H9 (cell line): ENCODE data around the gene ELOVL6. TPM values are rescaled to one million over a fixed set of nuclear protein-coding genes. Genes with fewer than 3 reads are reported as not detected.

ENCODE experiments used
- DNase-seq: peaks from one replicate; pipeline ENCODE4 v3.0.0-alpha.2; 2017
- H2AFZ ChIP-seq: one replicate; pipeline ENCODE4 v1.6.1; 2013; ENCODE audit warnings: mild to moderate bottlenecking, low read length, control low read depth, moderate library complexity
- H2AK5ac ChIP-seq: 2 replicates; pipeline ENCODE4 v1.6.1; 2013; ENCODE audit warnings: low read length, control low read depth, mixed read lengths; ENCODE audit not compliant: insufficient read length
- H2BK120ac ChIP-seq: one replicate; pipeline ENCODE4 v1.6.1; 2013; ENCODE audit warnings: low read depth, mild to moderate bottlenecking, low read length, control low read depth, inconsistent platforms; ENCODE audit not compliant: poor library complexity, severe bottlenecking
- H2BK12ac ChIP-seq: 2 replicates; pipeline ENCODE4 v1.6.1; 2013; ENCODE audit warnings: low read length, control low read depth, mixed read lengths, low read depth; ENCODE audit not compliant: insufficient read length
- H2BK15ac ChIP-seq: 2 replicates; pipeline ENCODE4 v1.6.1; 2013; ENCODE audit warnings: low read depth, low read length, control low read depth
- H2BK20ac ChIP-seq: one replicate; pipeline ENCODE4 v1.6.1; 2013; ENCODE audit warnings: low read depth, mild to moderate bottlenecking, low read length, control low read depth, inconsistent platforms; ENCODE audit not compliant: poor library complexity, severe bottlenecking
- H2BK5ac ChIP-seq: 2 replicates; pipeline ENCODE4 v1.6.1; 2013; ENCODE audit warnings: low read length, control low read depth, mixed read lengths; ENCODE audit not compliant: insufficient read length
- H3K14ac ChIP-seq: 2 replicates; pipeline ENCODE4 v1.6.1; 2013; ENCODE audit warnings: low read length, control low read depth; ENCODE audit not compliant: insufficient read depth
- H3K18ac ChIP-seq: 2 replicates; pipeline ENCODE4 v1.6.1; 2013; ENCODE audit warnings: low read depth, mild to moderate bottlenecking, mixed read lengths, low read length, control low read depth; ENCODE audit not compliant: insufficient read length
- H3K23ac ChIP-seq: 2 replicates; pipeline ENCODE4 v1.6.1; 2013; ENCODE audit warnings: low read length, control low read depth, mixed read lengths, low read depth; ENCODE audit not compliant: insufficient read length
- H3K23me2 ChIP-seq: 2 replicates; pipeline ENCODE4 v1.6.1; 2013; ENCODE audit warnings: low read depth, mild to moderate bottlenecking, mixed read lengths, low read length, control low read depth; ENCODE audit not compliant: insufficient read length, poor library complexity, severe bottlenecking
- H3K27ac ChIP-seq: 2 replicates; pipeline ENCODE4 v1.5.1; 2013; ENCODE audit warnings: low read length, control low read depth, mixed read lengths, low read depth; ENCODE audit not compliant: insufficient read length
- H3K27me3 ChIP-seq: 2 replicates; pipeline ENCODE4 v1.6.1; 2013; ENCODE audit warnings: low read length, control low read depth, inconsistent platforms; ENCODE audit not compliant: insufficient read depth
- H3K4ac ChIP-seq: 2 replicates; pipeline ENCODE4 v1.6.1; 2013; ENCODE audit warnings: low read depth, mild to moderate bottlenecking, control low read depth, inconsistent platforms, low read length, moderate library complexity
- H3K4me1 ChIP-seq: 2 replicates; pipeline ENCODE4 v1.6.1; 2013; ENCODE audit warnings: low read length, control low read depth, inconsistent platforms; ENCODE audit not compliant: insufficient read depth
- H3K4me2 ChIP-seq: 2 replicates; pipeline ENCODE4 v1.6.1; 2013; ENCODE audit warnings: low read length, control low read depth, mixed read lengths; ENCODE audit not compliant: insufficient read length, insufficient read depth
- H3K56ac ChIP-seq: 2 replicates; pipeline ENCODE4 v1.6.1; 2013; ENCODE audit warnings: low read depth, mild to moderate bottlenecking, mixed read lengths, low read length, control low read depth; ENCODE audit not compliant: insufficient read length
- H3K79me1 ChIP-seq: 2 replicates; pipeline ENCODE4 v1.6.1; 2013; ENCODE audit warnings: low read depth, mild to moderate bottlenecking, moderate library complexity, low read length, control low read depth, inconsistent platforms; ENCODE audit not compliant: insufficient read depth, poor library complexity, severe bottlenecking
- H3K79me2 ChIP-seq: 2 replicates; pipeline ENCODE4 v1.6.1; 2013; ENCODE audit warnings: low read length, control low read depth, inconsistent platforms; ENCODE audit not compliant: insufficient read depth
- H3K9ac ChIP-seq: 2 replicates; pipeline ENCODE4 v1.6.1; 2013; ENCODE audit warnings: low read length, control low read depth, mixed read lengths; ENCODE audit not compliant: insufficient read length; ENCODE audit errors: extremely low read depth
- H3K9me3 ChIP-seq: one replicate; pipeline ENCODE4 v1.6.1; 2013; ENCODE audit warnings: low read depth, low read length, inconsistent platforms; ENCODE audit not compliant: control insufficient read depth
- H3T11ph ChIP-seq: one replicate; pipeline ENCODE4 v1.6.1; 2013; ENCODE audit warnings: mild to moderate bottlenecking, low read length, control low read depth, inconsistent platforms
- H4K20me1 ChIP-seq: one replicate; pipeline ENCODE4 v1.6.1; 2013; ENCODE audit not compliant: control insufficient read depth, insufficient read length, insufficient read depth
- H4K5ac ChIP-seq: 2 replicates; pipeline ENCODE4 v1.6.1; 2013; ENCODE audit warnings: low read depth, mild to moderate bottlenecking, mixed read lengths, low read length, control low read depth; ENCODE audit not compliant: insufficient read length
- H4K8ac ChIP-seq: replicated peaks from 2 replicates; pipeline ENCODE4 v1.6.1; 2013; ENCODE audit warnings: low read length, control low read depth, mixed read lengths, low read depth; ENCODE audit not compliant: insufficient read length
- H4K91ac ChIP-seq: 2 replicates; pipeline ENCODE4 v1.6.1; 2013; ENCODE audit warnings: low read depth, mild to moderate bottlenecking, moderate library complexity, mixed read lengths, low read length, control low read depth; ENCODE audit not compliant: insufficient read length
- H3K27ac Mint-ChIP-seq, 3 experiments: 2 replicates in 2 of 3; 3 replicates in 1 of 3; pipeline ENCODE4 v1.8.0; 2020 to 2021; ENCODE audit warnings: mixed read lengths in 3 of 3, mild to moderate bottlenecking in 1 of 3, moderate library complexity in 1 of 3
- H3K27me3 Mint-ChIP-seq: 2 replicates; pipeline ENCODE4 v1.8.0; 2021; ENCODE audit warnings: low read depth, mild to moderate bottlenecking, moderate library complexity, mixed read lengths
- H3K36me3 Mint-ChIP-seq, 3 experiments: 2 replicates in 2 of 3; 3 replicates in 1 of 3; pipeline ENCODE4 v1.8.0; 2020 to 2021; ENCODE audit warnings: low read depth in 3 of 3, mixed read lengths in 3 of 3; ENCODE audit not compliant: insufficient read depth in 1 of 3
- H3K4me1 Mint-ChIP-seq, 2 experiments: 2 replicates each; pipeline ENCODE4 v1.8.0; 2020; ENCODE audit warnings: mixed read lengths in 2 of 2
- H3K4me3 Mint-ChIP-seq, 2 experiments: 2 replicates in 1 of 2; 3 replicates in 1 of 2; pipeline ENCODE4 v1.8.0; 2020 to 2021; ENCODE audit warnings: mild to moderate bottlenecking in 2 of 2, mixed read lengths in 2 of 2, moderate library complexity in 1 of 2
- H3K9me3 Mint-ChIP-seq, 2 experiments: 2 replicates in 1 of 2; 3 replicates in 1 of 2; pipeline ENCODE4 v1.8.0; 2020; ENCODE audit warnings: mild to moderate bottlenecking in 2 of 2, mixed read lengths in 2 of 2, moderate library complexity in 1 of 2
- CTCF ChIP-seq: fragments of 200-600 bp; sonication (generic); conservative IDR thresholded peaks from 3 replicates; pipeline ENCODE4 v1.8.0; 2021; ENCODE audit warnings: antibody characterized with exemption, mild to moderate bottlenecking
- total RNA-seq: library from RNA; stranded (reverse); gene quantifications from 2 replicates; pipeline ENCODE4 v1.2.1, GENCODE V29; 2021

ELOVL6 gene
- total RNA-seq, 1 experiment from 2014 or later, result 64.6 TPM

- no peaks in the 10 kb centered on the region for H3K27me3 ChIP-seq
- no peaks in the 10 kb centered on the region for H3K27me3 Mint-ChIP-seq
- H3K4ac ChIP-seq, result no peak overlapping the region
- no peak overlapping the region for H2AFZ ChIP-seq
- H4K8ac ChIP-seq, result no peak overlapping the region
- H3K9me3 Mint-ChIP-seq, result no peaks in the 10 kb centered on the region
- no peaks in the 10 kb centered on the region for H3K23me2 ChIP-seq
- no peak overlapping the region for H3K56ac ChIP-seq
- H2BK15ac ChIP-seq, result no peak overlapping the region
- peaks cover 2 to 4% of the 10 kb centered on the region in 2 experiments; a peak in 3 of 4 replicates for H3K4me1 Mint-ChIP-seq
- no peak overlapping the region for H4K5ac ChIP-seq
- DNase-seq, result no peak
- H3K9ac ChIP-seq, result no peak overlapping the region
- no peaks in the 10 kb centered on the region for H3K79me1 ChIP-seq
- no peak overlapping the region for H3K23ac ChIP-seq
- no peaks in the 10 kb centered on the region for H3K9me3 ChIP-seq
- peaks cover 3% of the 10 kb centered on the region; the same call in 1 of the 2 replicates for H3K79me2 ChIP-seq
- peaks cover 11 to 32% (median 17%) of the 10 kb centered on the region in 3 experiments; a peak in 6 of 7 replicates for H3K36me3 Mint-ChIP-seq
- H2BK12ac ChIP-seq, result no peak overlapping the region
- no peak overlapping the region for H2BK5ac ChIP-seq
- H2AK5ac ChIP-seq, result no peak overlapping the region
- no peak overlapping the region for H3T11ph ChIP-seq
- H3K14ac ChIP-seq, result no peak overlapping the region
- no peak overlapping the region for H3K27ac ChIP-seq
- TF ChIP-seq CTCF, result no peak
- no peak overlapping the region for H2BK20ac ChIP-seq
- no peaks in the 10 kb centered on the region for H4K20me1 ChIP-seq
- no peak overlapping the region for H3K4me3 Mint-ChIP-seq
- H3K27ac Mint-ChIP-seq, result no peak overlapping the region
- no peak overlapping the region for H2BK120ac ChIP-seq
- no peak overlapping the region for H4K91ac ChIP-seq
- no peaks in the 10 kb centered on the region for H3K4me1 ChIP-seq
- no peak overlapping the region for H3K18ac ChIP-seq
- no peak overlapping the region for H3K4me2 ChIP-seq
Measured at GRCh38 chr4:110124711-110125110, 73.7 kb downstream of the ELOVL6 start.
